Mammary epithelial cell (primary cell): ENCODE data around the gene KIF6.

Source experiments
- EZH2 ChIP-seq: IDR thresholded peaks from 2 replicates; pipeline ENCODE4 v1.6.1; 2012; ENCODE audit warnings: low read length, inconsistent platforms, borderline replicate concordance
- TF ChIP-seq, protein P1 (sequence below), 2 donors: IDR thresholded peaks in 1 of 2; conservative IDR thresholded peaks in 1 of 2; 2 replicates each; pipeline ENCODE4 v1.5.1; 2011 to 2012; ENCODE audit warnings: inconsistent platforms in 2 of 2, low read length in 2 of 2, mild to moderate bottlenecking in 2 of 2, control low read depth in 1 of 2, low read depth in 1 of 2; ENCODE audit not compliant: insufficient read depth in 1 of 2; ENCODE audit errors: extremely low read depth in 1 of 2

DNA sequence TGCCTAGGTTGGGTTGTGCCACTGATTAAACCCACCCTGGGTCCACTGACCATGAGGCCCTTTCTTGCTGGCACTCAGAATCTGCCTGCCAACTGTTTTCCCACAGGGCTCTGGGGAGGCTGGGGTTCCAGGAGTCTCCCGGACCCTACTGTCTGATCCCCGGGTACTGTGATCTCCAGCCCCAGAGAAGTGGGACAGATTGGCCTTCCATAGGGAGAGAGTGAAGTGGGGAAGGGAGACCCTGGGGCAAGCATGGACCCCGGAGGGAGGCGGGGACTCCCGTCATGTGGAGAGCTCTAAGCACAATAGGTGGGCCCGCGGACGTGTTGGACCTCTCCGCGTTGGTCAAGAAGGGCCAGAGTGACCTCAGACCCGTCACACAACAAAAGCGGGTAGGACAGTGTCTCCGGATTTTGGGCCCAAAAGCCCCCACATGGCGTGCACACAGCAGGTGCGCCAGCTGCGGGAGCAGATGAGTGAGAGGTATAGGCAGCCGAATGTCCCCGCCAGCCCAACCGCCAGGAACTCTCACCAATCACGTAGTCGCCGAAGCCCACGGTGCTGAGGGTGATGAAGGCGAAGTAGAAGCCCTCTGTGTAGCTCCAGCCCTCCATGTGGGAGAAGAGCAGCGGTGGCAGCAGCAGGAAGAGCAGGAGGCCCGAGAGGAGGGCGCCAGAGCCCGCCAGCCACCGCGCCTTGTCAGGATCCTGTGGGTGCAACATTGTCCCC lies 421.6 kb downstream of the KIF6 start:
- TF ChIP-seq, protein P1, sequence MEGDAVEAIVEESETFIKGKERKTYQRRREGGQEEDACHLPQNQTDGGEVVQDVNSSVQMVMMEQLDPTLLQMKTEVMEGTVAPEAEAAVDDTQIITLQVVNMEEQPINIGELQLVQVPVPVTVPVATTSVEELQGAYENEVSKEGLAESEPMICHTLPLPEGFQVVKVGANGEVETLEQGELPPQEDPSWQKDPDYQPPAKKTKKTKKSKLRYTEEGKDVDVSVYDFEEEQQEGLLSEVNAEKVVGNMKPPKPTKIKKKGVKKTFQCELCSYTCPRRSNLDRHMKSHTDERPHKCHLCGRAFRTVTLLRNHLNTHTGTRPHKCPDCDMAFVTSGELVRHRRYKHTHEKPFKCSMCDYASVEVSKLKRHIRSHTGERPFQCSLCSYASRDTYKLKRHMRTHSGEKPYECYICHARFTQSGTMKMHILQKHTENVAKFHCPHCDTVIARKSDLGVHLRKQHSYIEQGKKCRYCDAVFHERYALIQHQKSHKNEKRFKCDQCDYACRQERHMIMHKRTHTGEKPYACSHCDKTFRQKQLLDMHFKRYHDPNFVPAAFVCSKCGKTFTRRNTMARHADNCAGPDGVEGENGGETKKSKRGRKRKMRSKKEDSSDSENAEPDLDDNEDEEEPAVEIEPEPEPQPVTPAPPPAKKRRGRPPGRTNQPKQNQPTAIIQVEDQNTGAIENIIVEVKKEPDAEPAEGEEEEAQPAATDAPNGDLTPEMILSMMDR (conservative IDR thresholded peaks at IDR 0.05 in 1 of 2, IDR thresholded peaks at IDR 0.05 in 1 of 2; ENCODE audit: extremely low read depth in 1 of 2, insufficient read depth in 1 of 2, low read depth in 1 of 2, low read length in 2 of 2), result no peak
- no peak for TF ChIP-seq EZH2
